GM12865 (cell line): ENCODE data around the gene EIF4G3.

ENCODE experiments used
- DNase-seq: peaks from one replicate; pipeline ENCODE4 v3.0.0; 2010; ENCODE audit warnings: low read depth
- H3K4me3 ChIP-seq: 2 replicates; pipeline ENCODE4 v1.5.1; 2011; ENCODE audit warnings: mild to moderate bottlenecking, low read depth, low read length, control low read depth
- CTCF ChIP-seq: IDR thresholded peaks from 2 replicates; pipeline ENCODE4 v1.5.1; 2011; ENCODE audit warnings: low read length, control low read depth, low read depth, inconsistent platforms; ENCODE audit not compliant: insufficient read depth; ENCODE audit errors: missing control alignments

Gene EIF4G3

GRCh38 chr1:21161842-21162241, 14.9 kb downstream of the EIF4G3 start:
- TF ChIP-seq CTCF, result no peak
- no peak overlapping the region for H3K4me3 ChIP-seq
- DNase-seq, result no peak

- DNase-seq, result no peak
- no peak overlapping the region for H3K4me3 ChIP-seq
- TF ChIP-seq CTCF, result no peak
Observed at GRCh38 chr1:21160263-21160796, 16.4 kb downstream of the EIF4G3 start.

GRCh38 chr1:21157868-21158267, 18.8 kb downstream of the EIF4G3 start:
- no peak overlapping the region for H3K4me3 ChIP-seq
- TF ChIP-seq CTCF, result no peak
- no peak for DNase-seq

- no peak for DNase-seq
- TF ChIP-seq CTCF, result no peak
- H3K4me3 ChIP-seq, result no peak overlapping the region
Observed at GRCh38 chr1:21157054-21157453, 19.6 kb downstream of the EIF4G3 start.

GRCh38 chr1:21156019-21156418, 20.7 kb downstream of the EIF4G3 start:
- no peak for DNase-seq
- no peak overlapping the region for H3K4me3 ChIP-seq
- no peak for TF ChIP-seq CTCF

GRCh38 chr1:21154717-21155116, 22.0 kb downstream of the EIF4G3 start:
- H3K4me3 ChIP-seq, result no peak overlapping the region
- TF ChIP-seq CTCF, result no peak
- DNase-seq, result no peak

- H3K4me3 ChIP-seq, result no peak overlapping the region
- TF ChIP-seq CTCF, result no peak
- DNase-seq, result no peak
Observed at GRCh38 chr1:21153388-21153787, 23.3 kb downstream of the EIF4G3 start.
